NCI-H69 (cell line): ENCODE data around the gene TBC1D23.
"Not testable (repeated sequence)": the region's sequence is repeated elsewhere in the genome, so short reads cannot be mapped to it uniquely, and the experiment has no call there.

Experiments used
- DNase-seq: peaks from one replicate; lab custom pipeline; 2025; lab: John Stamatoyannopoulos, UW

The TBC1D23 gene

GRCh38 chr3:100260685-100261484 lies at the start of gene TBC1D23:
TBC1D23 (plus strand) TSS chr3:100260992; CDS start chr3:100261019, 27 bp downstream.
- DNase-seq: peak; percentile 98

GRCh38 chr3:100213891-100214573 lies 46.8 kb upstream of the TBC1D23 start:
- no peak for DNase-seq

- no peak for DNase-seq
Measured at GRCh38 chr3:100214574-100214964, 46.2 kb upstream of the TBC1D23 start.

GRCh38 chr3:100216713-100217112 lies 44.1 kb upstream of the TBC1D23 start:
- no peak for DNase-seq

GRCh38 chr3:100221159-100221558 lies 39.6 kb upstream of the TBC1D23 start:
- no peak for DNase-seq

- no peak for DNase-seq
Measured at GRCh38 chr3:100225193-100225592, 35.6 kb upstream of the TBC1D23 start.

- DNase-seq: no peak
Measured at GRCh38 chr3:100225883-100226282, 34.9 kb upstream of the TBC1D23 start.

GRCh38 chr3:100226712-100227429 lies 33.9 kb upstream of the TBC1D23 start:
- DNase-seq: no peak

- DNase-seq: no peak
Measured at GRCh38 chr3:100227511-100227921, 33.3 kb upstream of the TBC1D23 start.

GRCh38 chr3:100228247-100228646 lies 32.5 kb upstream of the TBC1D23 start:
- no peak for DNase-seq

- not testable (repeated sequence) for DNase-seq
Measured at GRCh38 chr3:100229188-100229587, 31.6 kb upstream of the TBC1D23 start.

- no peak for DNase-seq
Measured at GRCh38 chr3:100230710-100231109, 30.1 kb upstream of the TBC1D23 start.

- no peak for DNase-seq
Measured at GRCh38 chr3:100231668-100232067, 29.1 kb upstream of the TBC1D23 start.

- DNase-seq: no peak
Measured at GRCh38 chr3:100234364-100234763, 26.4 kb upstream of the TBC1D23 start.

- DNase-seq: no peak
Measured at GRCh38 chr3:100238599-100238998, 22.2 kb upstream of the TBC1D23 start.

- not testable (repeated sequence) for DNase-seq
Measured at GRCh38 chr3:100242471-100242870, 18.3 kb upstream of the TBC1D23 start.

- DNase-seq: no peak
Measured at GRCh38 chr3:100244264-100244663, 16.5 kb upstream of the TBC1D23 start.

- no peak for DNase-seq
Measured at GRCh38 chr3:100245136-100245535, 15.7 kb upstream of the TBC1D23 start.

- DNase-seq: no peak
Measured at GRCh38 chr3:100245927-100246326, 14.9 kb upstream of the TBC1D23 start.

GRCh38 chr3:100246999-100247398 lies 13.8 kb upstream of the TBC1D23 start:
- peak; percentile 29 for DNase-seq

- DNase-seq: no peak
Measured at GRCh38 chr3:100252001-100252400, 8.8 kb upstream of the TBC1D23 start.

- peak; percentile 80 for DNase-seq
Measured at GRCh38 chr3:100254168-100254777, 6.5 kb upstream of the TBC1D23 start.
